BJ (cell line): ENCODE data around the gene AGO3. TPM values are rescaled to one million over a fixed set of nuclear protein-coding genes. Genes with fewer than 3 reads are reported as not detected.

Source experiments
- CTCF ChIA-PET: fragments of 350-600 bp; formaldehyde crosslinking; extraction: SDS; loops from one replicate; lab custom pipeline; 2021; ENCODE audit warnings: antibody characterized with exemption, inconsistent platforms; lab: Yijun Ruan, JAX
- POLR2A ChIA-PET: fragments of 300-600 bp; sonication (Branson Sonifier 250); formaldehyde crosslinking; extraction: SDS; loops from one replicate; lab custom pipeline; 2021; ENCODE audit warnings: antibody characterized with exemption; lab: Charles Lee
- DNase-seq: peaks from one replicate; pipeline ENCODE4 v3.0.0-alpha.2; 2011; ENCODE audit warnings: low read depth
- H3K27me3 ChIP-seq: 2 replicates; pipeline ENCODE4 v1.6.0; 2011; ENCODE audit warnings: low read length; ENCODE audit not compliant: control insufficient read depth, insufficient read depth
- H3K36me3 ChIP-seq: 2 replicates; pipeline ENCODE4 v1.5.1; 2011; ENCODE audit warnings: low read length; ENCODE audit not compliant: control insufficient read depth, insufficient read depth
- H3K4me3 ChIP-seq: 2 replicates; pipeline ENCODE4 v1.5.1; 2011; ENCODE audit warnings: low read depth, mild to moderate bottlenecking, control low read depth, low read length
- polyA plus RNA-seq: library from polyadenylated mRNA; depleted of rRNA; stranded (reverse); fragments of >200 nt; gene quantifications from 2 replicates; pipeline ENCODE4 v1.2.3, GENCODE V29; 2011
- TF ChIP-seq, protein P1 (sequence below): IDR thresholded peaks from 2 replicates; pipeline ENCODE4 v1.5.1; 2011; ENCODE audit warnings: low read depth, mild to moderate bottlenecking, control low read depth, inconsistent platforms, low read length, moderate library complexity; ENCODE audit not compliant: insufficient read depth

AGO3 gene
- polyA plus RNA-seq, 1 experiment: 18.9 TPM

DNA sequence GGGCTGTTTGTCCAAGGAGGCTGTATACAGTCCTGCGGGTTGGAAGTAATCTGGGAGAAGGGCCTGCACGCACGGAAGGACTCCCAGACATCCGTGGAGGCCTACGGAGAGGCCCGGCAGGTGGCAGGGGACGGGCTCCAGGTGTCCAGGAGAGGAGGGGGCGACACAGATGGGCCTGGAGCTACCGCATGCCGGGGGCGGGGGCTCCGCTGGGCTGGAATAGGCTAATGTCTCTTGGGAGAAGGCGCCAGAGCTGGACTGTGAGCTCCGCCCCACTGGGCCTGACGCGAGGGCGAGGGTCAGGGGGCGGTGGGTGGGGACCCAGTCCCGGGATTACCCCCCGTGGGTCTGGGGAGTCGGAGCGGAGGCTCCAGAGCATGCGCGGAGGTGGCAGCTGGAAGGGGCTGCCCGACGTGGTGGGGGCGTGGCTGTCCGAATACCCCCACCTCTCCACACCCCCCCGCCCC is 47.2 kb upstream of the AGO3 start:
- TF ChIP-seq, protein P1, sequence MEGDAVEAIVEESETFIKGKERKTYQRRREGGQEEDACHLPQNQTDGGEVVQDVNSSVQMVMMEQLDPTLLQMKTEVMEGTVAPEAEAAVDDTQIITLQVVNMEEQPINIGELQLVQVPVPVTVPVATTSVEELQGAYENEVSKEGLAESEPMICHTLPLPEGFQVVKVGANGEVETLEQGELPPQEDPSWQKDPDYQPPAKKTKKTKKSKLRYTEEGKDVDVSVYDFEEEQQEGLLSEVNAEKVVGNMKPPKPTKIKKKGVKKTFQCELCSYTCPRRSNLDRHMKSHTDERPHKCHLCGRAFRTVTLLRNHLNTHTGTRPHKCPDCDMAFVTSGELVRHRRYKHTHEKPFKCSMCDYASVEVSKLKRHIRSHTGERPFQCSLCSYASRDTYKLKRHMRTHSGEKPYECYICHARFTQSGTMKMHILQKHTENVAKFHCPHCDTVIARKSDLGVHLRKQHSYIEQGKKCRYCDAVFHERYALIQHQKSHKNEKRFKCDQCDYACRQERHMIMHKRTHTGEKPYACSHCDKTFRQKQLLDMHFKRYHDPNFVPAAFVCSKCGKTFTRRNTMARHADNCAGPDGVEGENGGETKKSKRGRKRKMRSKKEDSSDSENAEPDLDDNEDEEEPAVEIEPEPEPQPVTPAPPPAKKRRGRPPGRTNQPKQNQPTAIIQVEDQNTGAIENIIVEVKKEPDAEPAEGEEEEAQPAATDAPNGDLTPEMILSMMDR: no peak
- no peak for DNase-seq
- H3K27me3 ChIP-seq: peaks cover 1% of the 10 kb centered on the region; the same call in 1 of the 2 replicates
- H3K36me3 ChIP-seq: no peaks in the 10 kb centered on the region; the same call in 1 of the 2 replicates
- POLR2A ChIA-PET: no interaction called here
- CTCF ChIA-PET: interaction anchor here (0.6 to 2.8 kb wide), 24 partner anchors 8 to 206 kb away, joined by 3 to 22 read pairs (median 4); partner anchors contain the start of gene AGO3
- H3K4me3 ChIP-seq: peak overlapping the region; percentile 76

DNA sequence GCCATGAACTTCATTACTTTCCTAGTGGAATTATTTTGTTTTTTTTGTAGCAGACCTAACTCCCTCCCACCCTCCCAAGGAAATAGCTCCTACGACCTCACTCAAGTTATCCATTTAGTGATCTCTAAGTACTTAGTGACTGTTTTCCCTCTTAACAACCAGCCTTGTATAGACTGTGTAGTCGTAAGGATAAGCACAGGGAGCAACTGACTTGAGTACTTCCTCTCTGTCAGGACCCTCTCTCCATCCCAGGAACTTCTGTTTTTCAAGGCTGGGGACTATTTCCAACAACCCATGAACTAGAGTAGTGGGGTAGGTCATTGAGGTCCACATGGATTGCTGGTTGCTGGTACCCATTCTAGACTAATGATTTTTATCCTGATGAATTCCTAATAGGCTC is 46.0 kb upstream of the AGO3 start:
- CTCF ChIA-PET: no interaction called here
- no peak overlapping the region for H3K4me3 ChIP-seq
- POLR2A ChIA-PET: no interaction called here
- H3K36me3 ChIP-seq: no peaks in the 10 kb centered on the region; the same call in 1 of the 2 replicates
- DNase-seq: no peak
- H3K27me3 ChIP-seq: peaks cover 1% of the 10 kb centered on the region; the same call in 1 of the 2 replicates
- TF ChIP-seq, protein P1: no peak

DNA sequence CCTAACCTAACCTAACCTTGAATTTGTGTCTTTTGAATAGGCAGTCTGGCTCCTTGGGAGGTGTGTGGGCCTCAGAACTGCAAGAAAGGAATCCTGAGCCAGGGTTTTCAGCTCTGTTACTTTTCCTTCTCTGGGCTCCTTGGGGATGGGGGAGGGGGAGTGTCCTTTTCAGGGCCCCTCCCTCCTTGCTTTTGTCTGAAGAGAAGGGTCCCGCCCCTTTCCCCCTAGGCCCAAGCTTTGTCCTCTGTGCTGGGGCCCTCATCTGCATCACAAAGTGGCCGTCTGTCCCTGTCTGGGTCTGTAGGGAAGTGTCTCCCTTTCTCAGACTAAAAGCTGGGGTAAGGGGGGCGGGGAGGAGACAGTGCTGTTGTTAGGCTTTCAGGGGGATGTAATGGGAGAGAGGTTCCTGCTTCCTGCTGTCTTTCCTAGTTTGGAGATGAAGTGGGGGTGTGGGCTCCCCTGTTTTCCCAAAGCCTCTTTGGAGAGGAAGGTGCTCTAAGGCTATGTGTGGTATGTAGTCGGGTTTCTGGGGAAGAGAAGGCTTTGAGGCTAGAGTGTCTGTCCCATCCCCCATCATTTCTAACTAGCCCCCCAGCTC is 44.8 kb upstream of the AGO3 start:
- DNase-seq: no peak
- TF ChIP-seq, protein P1: no peak
- POLR2A ChIA-PET: interaction anchor here (0.6 kb wide), 1 partner anchor 25 kb away, joined by 4 read pairs; no protein-coding TSS in a partner anchor
- no peak overlapping the region for H3K4me3 ChIP-seq
- no peaks in the 10 kb centered on the region; the same call in 1 of the 2 replicates for H3K36me3 ChIP-seq
- no peaks in the 10 kb centered on the region for H3K27me3 ChIP-seq
- CTCF ChIA-PET: no interaction called here

DNA sequence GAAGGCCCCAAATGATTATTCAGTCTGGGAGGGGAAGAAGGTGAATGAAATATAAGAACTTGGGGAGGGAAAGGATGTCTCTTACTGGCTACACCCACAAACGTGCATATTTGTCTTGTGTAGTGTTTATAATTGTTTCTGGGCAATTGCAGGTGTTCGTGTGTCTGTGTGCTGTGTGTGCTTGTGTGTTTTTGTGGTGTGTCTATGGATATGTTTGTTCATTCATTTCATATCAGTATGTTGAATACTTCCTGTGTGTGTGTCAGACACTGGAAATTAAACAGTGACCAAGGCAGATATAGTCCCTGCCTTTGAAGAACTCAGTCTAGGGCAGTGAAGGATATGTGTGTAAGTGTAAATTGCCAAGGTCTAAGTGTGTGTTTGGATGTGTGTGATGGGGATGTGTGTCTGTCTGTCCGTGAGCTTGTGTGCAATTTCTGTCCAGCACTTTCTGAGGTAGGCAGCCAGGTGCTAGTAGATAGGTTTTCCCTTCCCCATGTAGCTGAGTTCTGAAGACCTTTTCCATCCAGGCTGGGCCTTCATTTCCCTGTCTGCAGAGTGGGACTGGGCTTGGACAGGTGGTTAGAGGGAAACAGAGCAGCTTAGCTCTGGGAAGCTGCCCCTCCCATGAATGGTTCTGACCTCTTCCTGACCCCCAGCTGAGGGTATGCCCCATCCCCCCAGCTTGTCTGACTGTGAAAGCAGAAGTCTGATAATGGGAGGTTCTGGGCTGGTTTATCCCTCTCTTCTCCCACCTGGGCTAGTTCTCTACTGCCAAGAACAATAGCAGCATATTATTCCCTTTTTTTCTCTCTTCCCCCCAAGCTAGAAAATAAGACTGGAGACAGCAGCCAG is 44.1 kb upstream of the AGO3 start:
- TF ChIP-seq, protein P1: no peak
- Histone ChIP-seq H3K27me3 (no peaks in the 10 kb centered on the region), H3K4me3 (no peak overlapping the region), H3K36me3 (no peaks in the 10 kb centered on the region; the same call in 1 of the 2 replicates)
- no peak for DNase-seq
- ChIA-PET CTCF (no interaction called here), POLR2A (interaction anchor here (0.6 kb wide), 1 partner anchor 25 kb away, joined by 4 read pairs; no protein-coding TSS in a partner anchor)

DNA sequence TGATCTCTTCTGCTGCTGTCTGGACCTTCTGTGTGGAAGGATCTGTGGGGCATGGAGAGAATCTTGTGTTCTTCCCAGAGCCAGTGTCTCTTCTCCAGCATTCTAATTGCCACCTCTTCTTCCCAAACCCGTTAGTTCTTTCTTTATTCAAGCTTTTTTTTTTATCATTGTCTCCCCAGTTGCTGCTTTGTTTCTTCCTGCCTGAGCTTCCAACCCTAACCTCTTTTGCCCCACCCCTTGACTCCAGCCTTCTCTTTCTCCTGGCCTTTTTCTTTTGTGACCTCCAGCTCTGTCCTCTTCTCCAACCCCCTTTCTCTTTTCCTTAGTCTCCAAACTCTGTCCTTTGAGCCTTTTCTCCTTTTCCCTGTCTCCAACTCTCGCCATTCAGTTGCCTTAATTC is 43.4 kb upstream of the AGO3 start:
- no peaks in the 10 kb centered on the region for H3K27me3 ChIP-seq
- CTCF ChIA-PET: no interaction called here
- H3K4me3 ChIP-seq: no peak overlapping the region
- TF ChIP-seq, protein P1: no peak
- POLR2A ChIA-PET: no interaction called here
- no peak for DNase-seq
- no peaks in the 10 kb centered on the region; the same call in 1 of the 2 replicates for H3K36me3 ChIP-seq
